ENCODE measurements around the gene SCAF1.

The SCAF1 gene

DNA sequence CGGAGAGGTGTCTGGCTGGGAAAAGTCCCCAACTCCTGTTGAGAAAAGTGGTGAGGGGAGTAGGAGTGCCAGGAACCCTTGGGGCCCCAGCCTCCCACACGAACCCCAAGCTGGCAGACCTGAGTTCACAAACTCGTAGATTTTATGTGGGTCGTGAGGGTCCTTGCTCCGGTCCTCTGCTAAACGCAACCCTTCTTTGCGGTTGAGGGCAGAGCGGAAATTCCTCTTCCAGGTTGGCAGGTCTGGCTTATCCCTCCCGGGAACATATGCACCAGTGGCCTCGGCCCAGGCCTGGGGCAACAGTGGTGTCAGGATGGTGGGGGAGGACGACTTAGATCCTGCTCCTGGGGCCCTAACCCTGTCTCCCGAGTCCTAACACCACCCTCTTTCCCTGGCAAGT, 21.2 kb downstream of the SCAF1 start:
- H3K4me3 Mint-ChIP-seq, result peak overlapping the region; percentile 99
- H3K27ac Mint-ChIP-seq, result peak overlapping the region; percentile 96
- H3K9me3 Mint-ChIP-seq (ENCODE audit: low read depth), result no peaks in the 10 kb centered on the region
- no peaks in the 10 kb centered on the region for H3K27me3 Mint-ChIP-seq
- no peaks in the 10 kb centered on the region for H3K36me3 Mint-ChIP-seq
- H3K4me1 Mint-ChIP-seq (ENCODE audit: low read depth), result peaks cover 39% of the 10 kb centered on the region

DNA sequence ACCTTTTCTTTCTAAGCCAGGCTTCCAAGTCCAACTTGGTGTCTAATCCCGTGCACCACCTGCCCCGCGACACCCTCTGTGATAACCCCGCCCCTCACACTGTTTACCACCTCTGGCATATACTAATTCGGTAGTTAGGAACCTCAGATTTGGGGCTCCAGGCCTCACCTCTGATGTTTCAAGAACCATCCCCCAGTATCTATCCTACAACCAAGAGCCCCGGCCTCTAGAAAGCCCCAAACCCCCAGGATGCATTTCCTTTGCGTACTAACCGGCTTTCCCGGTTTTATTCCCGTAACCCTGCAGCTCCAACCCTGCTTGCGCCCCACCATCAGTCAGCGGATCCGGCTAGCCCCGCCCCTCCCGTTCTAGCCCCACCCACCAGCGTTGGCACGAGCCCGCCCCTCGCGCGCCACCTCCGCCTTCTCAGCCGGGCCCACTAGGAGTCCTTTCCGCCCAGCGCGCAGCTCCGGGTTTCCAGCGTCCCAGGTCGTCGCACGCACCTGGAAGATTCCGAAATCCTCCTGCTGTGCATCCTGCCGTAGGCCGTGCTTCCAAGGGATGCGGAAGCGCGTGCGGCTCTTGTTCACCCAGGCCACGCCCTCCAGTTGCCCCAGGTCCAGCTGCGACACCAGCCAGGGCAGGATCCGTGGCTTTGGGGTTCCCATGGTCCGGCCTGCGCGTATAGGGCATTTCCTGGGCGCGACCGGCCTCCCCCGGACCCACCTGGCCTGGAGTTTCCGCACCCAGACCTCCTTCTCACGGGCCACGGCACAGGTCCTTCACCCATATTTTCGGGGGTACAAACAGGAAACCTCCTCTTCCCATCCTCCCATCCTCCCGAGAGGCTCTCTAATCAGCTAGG, 22.4 kb downstream of the SCAF1 start:
- H3K4me3 Mint-ChIP-seq, result peak overlapping the region; percentile 99
- H3K27ac Mint-ChIP-seq, result peak overlapping the region; percentile 96
- peaks cover 39% of the 10 kb centered on the region for H3K4me1 Mint-ChIP-seq (ENCODE audit: low read depth)
- H3K9me3 Mint-ChIP-seq (ENCODE audit: low read depth), result no peaks in the 10 kb centered on the region
- no peaks in the 10 kb centered on the region for H3K27me3 Mint-ChIP-seq
- H3K36me3 Mint-ChIP-seq, result no peaks in the 10 kb centered on the region

DNA sequence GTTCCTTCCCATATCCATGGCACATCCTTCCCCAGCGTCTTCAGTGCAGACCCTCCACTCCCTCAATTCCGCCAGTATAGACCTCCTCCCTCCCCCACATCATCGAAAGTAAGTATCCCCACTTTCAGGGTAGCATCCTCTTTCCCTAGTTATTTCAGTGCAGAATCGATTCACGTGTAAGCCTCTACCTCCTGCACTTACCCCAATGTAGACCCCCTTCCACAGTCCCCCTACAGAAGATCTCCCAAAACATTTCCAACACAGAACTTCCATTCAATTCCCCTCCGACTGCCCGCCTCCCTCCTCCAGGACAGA, 23.0 kb downstream of the SCAF1 start:
- H3K27ac Mint-ChIP-seq, result peak overlapping the region; percentile 96
- peaks cover 39% of the 10 kb centered on the region for H3K4me1 Mint-ChIP-seq (ENCODE audit: low read depth)
- H3K9me3 Mint-ChIP-seq (ENCODE audit: low read depth), result no peaks in the 10 kb centered on the region
- H3K4me3 Mint-ChIP-seq, result peak overlapping the region; percentile 99
- H3K36me3 Mint-ChIP-seq, result peaks cover 2% of the 10 kb centered on the region
- H3K27me3 Mint-ChIP-seq, result no peaks in the 10 kb centered on the region

DNA sequence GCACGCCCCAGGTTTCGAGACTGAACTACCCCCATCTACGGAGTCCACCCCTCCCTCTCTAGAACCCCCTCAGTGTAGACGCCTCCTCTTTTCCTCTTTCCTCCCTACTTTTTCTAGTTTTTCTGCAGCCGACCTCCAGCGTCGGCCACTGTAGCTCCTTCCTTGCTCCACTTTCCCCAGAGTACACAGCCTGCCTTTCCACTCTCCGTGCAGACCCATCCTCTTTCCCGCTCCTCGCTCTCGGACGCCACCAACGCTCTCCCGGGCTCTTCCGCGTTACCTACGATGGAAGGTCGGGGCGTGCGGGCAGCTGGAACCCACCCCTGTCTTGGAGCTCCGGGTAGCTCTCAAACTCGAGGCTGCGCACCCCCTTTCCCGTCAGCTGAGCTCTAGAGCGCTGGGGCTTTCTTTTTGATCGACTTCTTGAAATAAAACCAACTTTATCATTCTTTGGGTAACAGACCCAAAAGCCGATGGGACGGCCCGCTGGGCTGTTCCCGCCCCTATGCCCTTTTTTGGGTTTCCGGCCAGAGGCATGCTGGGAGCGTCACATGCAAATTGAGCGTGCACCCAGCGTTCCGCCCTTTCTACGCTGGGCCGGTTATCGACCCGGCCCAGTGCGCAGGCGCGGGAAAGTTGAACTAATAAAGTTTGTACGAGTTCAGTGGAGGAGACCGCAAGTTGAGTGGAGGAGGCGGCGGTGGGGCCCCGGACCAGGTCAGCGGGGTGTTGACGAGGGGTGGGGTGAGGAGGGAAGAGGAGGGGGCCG, 23.5 kb downstream of the SCAF1 start, which contains the start of the genes BCL2L12 and IRF3:
TSS of gene BCL2L12 (plus strand) at position 583 of the 769 bp plus-strand sequence. CDS start 760 bp downstream, outside the sequence.
TSS of gene IRF3 (minus strand) at position 507 of the 769 bp plus-strand sequence. CDS start 1,019 bp downstream, outside the sequence.
- no peaks in the 10 kb centered on the region for H3K27me3 Mint-ChIP-seq
- peak within 1 kb of the TSS; percentile 99 for H3K4me3 Mint-ChIP-seq
- H3K4me1 Mint-ChIP-seq (ENCODE audit: low read depth), result peaks cover 35% of the 10 kb centered on the region
- peak within 1 kb of the TSS; percentile 96 for H3K27ac Mint-ChIP-seq
- no peaks in the 10 kb centered on the region for H3K9me3 Mint-ChIP-seq (ENCODE audit: low read depth)
- H3K36me3 Mint-ChIP-seq, result peaks cover 2% of the 10 kb centered on the region

DNA sequence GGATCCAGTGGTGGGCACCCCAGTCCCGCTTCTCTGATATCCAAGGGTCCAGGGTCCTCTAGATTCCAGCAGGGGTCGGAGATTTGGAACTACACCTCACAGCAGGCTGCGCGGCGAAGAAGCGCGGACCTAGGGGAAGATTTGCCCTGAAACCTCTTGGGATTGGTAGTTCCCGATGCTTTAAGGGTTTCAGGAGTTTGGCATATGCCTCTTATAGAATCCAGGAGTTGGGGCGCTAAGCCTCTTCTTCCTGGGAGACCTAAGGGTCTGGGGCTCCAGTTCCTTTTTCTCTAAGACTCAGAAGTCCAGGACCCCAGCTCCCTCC, 24.1 kb downstream of the SCAF1 start:
- H3K27ac Mint-ChIP-seq, result peak overlapping the region; percentile 96
- H3K4me3 Mint-ChIP-seq, result peak overlapping the region; percentile 99
- H3K36me3 Mint-ChIP-seq, result peaks cover 2% of the 10 kb centered on the region
- no peaks in the 10 kb centered on the region for H3K27me3 Mint-ChIP-seq
- peaks cover 35% of the 10 kb centered on the region for H3K4me1 Mint-ChIP-seq (ENCODE audit: low read depth)
- H3K9me3 Mint-ChIP-seq (ENCODE audit: low read depth), result no peaks in the 10 kb centered on the region

DNA sequence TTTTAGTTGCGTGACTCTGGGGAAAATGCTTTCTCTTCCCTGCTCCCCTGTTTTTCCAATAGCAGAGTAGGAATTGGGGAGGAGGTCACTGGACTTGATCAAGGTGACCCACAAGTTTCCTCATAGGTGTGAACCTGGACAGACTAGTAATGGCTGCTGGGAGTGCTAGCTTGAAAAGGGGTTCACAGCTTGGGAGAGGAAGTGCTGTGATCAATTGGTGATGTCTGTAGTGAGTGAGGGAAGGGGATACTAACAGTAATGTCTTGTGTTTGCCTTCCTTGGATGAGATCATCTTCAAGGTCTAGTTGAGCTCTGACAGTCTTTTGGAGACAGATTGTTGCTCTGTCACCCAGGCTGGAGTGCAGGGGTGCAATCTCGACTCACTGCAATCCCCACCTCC, 25.5 kb downstream of the SCAF1 start:
- Mint-ChIP-seq H3K4me1 (ENCODE audit: low read depth) (peaks cover 40% of the 10 kb centered on the region), H3K27me3 (no peaks in the 10 kb centered on the region), H3K9me3 (ENCODE audit: low read depth) (no peaks in the 10 kb centered on the region), H3K27ac (no peak overlapping the region), H3K4me3 (peak overlapping the region; percentile 99), H3K36me3 (peaks cover 2% of the 10 kb centered on the region)

DNA sequence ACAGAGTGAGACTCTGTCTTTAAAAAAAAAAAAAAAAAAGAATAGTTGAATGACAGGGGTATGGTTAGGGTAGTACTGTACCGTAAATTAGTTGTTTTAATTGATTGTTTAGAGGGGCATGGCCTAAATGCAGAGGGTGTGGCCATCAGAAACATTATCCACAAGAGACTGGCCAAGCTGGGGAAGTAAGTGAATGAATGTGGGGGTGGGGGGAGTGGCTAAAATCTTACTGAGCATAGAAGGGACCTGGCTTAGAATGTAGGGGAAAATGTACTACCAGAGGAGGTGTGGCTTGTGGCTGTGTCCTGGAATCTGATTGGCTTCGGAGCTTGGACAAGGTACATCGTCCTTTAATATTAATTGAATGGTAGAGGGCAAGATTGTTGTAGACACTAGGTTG, 27.5 kb downstream of the SCAF1 start:
- H3K36me3 Mint-ChIP-seq, result peaks cover 2% of the 10 kb centered on the region
- H3K27me3 Mint-ChIP-seq, result no peaks in the 10 kb centered on the region
- H3K27ac Mint-ChIP-seq, result no peak overlapping the region
- peaks cover 25% of the 10 kb centered on the region for H3K4me1 Mint-ChIP-seq (ENCODE audit: low read depth)
- no peaks in the 10 kb centered on the region for H3K9me3 Mint-ChIP-seq (ENCODE audit: low read depth)
- no peak overlapping the region for H3K4me3 Mint-ChIP-seq

DNA sequence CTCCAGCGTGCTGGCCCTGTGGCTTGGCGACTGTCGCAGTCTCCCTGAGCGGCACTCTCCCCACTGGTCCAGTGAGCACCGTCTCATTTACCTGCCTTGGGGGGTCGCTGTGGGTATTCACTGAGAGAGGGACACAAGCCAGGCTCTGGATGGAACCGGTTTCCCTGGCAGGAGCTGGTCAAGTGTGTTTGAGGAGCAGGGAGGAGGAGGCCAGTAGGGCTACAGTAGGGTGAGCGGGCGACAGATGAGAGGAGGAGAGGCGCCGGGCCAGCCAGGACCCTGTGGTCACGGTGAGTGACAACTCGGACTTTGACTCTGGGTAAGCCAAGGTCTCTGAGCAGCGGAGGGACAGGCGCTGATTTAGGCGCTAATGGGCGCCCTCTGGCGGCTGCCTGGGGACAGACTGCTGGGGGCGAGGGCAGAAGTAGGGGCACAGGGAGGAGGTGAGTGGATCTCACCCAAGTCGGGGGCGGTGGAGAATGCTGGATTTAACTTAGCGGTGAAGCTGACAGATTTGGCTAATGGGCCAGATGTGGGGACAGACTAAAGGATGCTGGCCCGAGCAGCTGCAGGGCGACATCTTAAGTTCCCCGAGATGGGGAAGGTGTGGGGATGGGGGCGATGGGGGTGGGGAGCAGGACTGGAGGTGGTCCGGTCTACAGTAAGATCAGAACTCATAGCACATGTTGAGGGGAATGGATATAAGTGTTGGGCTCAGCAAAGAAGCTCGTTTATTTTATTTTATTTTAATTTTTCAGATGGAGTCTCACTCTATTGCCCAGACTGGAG, 30.3 kb downstream of the SCAF1 start:
- Mint-ChIP-seq H3K27me3 (no peaks in the 10 kb centered on the region), H3K4me3 (no peak overlapping the region), H3K36me3 (peaks cover 2% of the 10 kb centered on the region), H3K9me3 (ENCODE audit: low read depth) (no peaks in the 10 kb centered on the region), H3K27ac (no peak overlapping the region), H3K4me1 (ENCODE audit: low read depth) (peaks cover 18% of the 10 kb centered on the region)

DNA sequence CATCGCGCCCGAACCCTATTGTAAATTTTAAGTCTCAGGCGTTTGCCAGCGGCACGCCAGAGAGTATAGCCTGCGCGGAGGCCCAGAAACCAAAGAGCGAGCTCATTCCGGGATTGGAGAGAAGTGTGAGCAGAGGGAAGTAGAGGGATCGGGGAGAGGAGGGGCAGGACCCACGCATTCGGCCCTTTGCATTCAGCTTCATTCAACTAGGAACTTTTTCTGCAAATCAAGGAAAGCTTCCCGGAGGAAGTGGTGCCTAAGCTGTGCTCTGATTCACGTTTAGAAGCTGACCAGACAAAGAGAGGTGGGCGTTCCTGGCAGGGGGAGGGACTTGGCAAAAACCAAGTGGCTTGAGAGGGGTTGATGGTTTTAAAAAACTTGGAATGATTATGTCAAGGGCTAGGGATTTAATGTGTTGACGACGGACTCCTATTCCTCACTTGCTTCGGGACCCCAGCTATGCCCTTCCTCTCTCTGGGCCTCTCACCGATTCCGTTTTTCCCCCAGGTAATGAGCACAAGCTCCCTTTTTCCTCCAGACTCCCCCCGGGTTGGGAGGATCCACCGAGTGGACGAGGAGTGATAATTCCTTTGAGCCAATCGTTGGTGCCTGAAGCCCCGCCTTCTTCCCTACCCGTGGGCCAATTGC, 34.3 kb downstream of the SCAF1 start:
- no peaks in the 10 kb centered on the region for H3K27me3 Mint-ChIP-seq
- no peaks in the 10 kb centered on the region for H3K36me3 Mint-ChIP-seq
- peak overlapping the region; percentile 99 for H3K27ac Mint-ChIP-seq
- peak overlapping the region; percentile 94 for H3K4me3 Mint-ChIP-seq
- no peaks in the 10 kb centered on the region for H3K9me3 Mint-ChIP-seq (ENCODE audit: low read depth)
- H3K4me1 Mint-ChIP-seq (ENCODE audit: low read depth), result peaks cover 34% of the 10 kb centered on the region

DNA sequence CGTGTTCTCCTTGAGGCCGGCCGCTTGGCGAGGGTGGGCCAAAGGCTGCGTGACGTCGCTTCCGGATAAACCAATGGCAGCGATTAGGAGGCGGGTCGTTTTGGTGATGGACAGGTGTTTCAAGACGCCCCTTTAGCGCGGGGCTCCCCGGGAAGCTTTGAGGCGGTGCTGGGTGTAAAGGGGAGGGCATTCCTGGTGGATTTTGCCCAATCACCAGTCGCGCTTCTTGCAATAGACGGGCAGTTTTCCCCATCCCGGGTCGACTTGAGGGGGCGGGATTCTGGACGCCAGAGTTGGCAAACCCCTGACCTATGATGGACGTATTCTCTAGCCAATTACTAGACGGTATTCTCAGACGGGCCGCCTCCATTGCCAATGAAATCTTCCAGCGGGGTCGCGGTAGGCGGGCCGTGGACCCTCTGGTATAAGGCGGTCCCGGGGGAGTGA, 34.8 kb downstream of the SCAF1 start:
- Mint-ChIP-seq H3K4me1 (ENCODE audit: low read depth) (peaks cover 34% of the 10 kb centered on the region), H3K27ac (peak overlapping the region; percentile 99), H3K36me3 (no peaks in the 10 kb centered on the region), H3K4me3 (peak overlapping the region; percentile 94), H3K9me3 (ENCODE audit: low read depth) (no peaks in the 10 kb centered on the region), H3K27me3 (no peaks in the 10 kb centered on the region)

DNA sequence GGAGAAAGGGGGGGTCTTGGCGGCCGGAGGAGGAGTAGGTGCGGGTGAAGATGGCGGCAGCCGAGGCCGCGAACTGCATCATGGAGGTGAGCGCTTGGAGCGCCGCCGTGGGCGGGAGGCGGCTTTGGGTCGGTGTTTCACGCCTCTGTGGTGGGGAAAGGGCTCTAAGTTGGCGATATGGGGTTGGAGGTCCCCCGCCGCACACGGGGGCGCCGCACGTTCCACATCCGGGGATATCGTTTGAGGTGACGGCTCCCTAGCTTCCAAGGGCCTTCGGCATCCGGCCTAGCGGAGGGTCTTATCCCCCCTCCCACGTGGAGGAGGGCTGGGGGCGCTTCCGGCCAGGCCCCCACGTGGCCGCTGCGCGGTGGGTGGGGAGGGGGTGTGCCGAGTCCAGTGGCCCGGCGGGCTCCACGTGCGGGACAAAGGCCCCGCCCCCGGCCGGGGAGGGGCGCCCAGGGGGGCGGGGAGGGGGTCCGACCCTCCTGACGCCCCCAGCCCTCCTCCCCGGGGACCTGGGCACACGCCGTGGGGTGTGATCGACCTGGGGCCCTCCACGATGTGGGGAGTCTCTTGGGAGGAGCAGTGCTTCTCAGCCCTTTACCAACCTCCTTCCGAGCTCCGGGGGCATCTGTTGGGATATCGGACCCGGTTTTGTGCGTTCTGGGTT, 35.4 kb downstream of the SCAF1 start, which contains the start of gene PRMT1:
TSS of gene PRMT1 (plus strand) at position 41 of the 670 bp plus-strand sequence. CDS start at position 51, 10 bp downstream.
- Mint-ChIP-seq H3K27ac (peak within 1 kb of the TSS; percentile 99), H3K9me3 (ENCODE audit: low read depth) (no peaks in the 10 kb centered on the region), H3K36me3 (no peaks in the 10 kb centered on the region), H3K4me3 (peak within 1 kb of the TSS; percentile 97), H3K4me1 (ENCODE audit: low read depth) (peaks cover 29% of the 10 kb centered on the region), H3K27me3 (no peaks in the 10 kb centered on the region)

DNA sequence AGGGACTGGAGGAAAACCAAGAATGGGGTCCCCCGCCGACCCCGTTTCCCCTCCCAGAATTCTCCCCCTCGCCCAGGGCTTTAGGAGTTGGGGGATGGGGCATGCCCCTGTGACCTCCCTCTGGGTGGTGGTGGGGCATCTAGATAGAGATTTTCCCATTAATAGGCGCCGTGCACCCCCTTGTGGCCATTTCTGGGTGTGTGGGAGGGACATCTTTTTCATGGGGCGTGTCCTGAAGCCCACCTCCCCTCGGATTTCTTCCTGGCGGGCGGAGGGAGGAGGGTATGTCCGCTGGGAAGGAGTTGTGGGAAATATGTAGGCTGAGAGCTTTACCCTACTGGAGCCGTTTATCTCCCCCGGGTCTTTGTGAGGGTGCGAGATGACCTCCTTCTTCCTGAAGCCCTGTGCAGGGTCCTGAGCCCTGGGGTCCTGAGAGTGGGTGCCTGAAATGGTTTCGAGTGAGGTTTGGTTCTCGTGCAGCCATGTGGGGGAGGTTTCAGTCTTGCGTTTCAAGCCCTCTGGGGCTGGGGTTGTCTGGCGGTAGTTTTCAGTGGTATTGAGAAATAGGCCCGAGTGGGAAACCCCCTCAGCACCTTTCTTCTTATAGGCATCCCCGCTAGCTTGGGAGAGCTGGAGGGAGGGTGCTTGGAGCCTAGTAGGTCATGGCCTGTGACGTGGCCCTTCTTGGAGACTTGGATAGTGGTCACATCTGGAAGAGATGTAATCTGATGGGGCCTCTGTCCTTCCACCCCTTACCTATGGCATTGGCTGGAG, 36.1 kb downstream of the SCAF1 start:
- peaks cover 30% of the 10 kb centered on the region for H3K4me1 Mint-ChIP-seq (ENCODE audit: low read depth)

DNA sequence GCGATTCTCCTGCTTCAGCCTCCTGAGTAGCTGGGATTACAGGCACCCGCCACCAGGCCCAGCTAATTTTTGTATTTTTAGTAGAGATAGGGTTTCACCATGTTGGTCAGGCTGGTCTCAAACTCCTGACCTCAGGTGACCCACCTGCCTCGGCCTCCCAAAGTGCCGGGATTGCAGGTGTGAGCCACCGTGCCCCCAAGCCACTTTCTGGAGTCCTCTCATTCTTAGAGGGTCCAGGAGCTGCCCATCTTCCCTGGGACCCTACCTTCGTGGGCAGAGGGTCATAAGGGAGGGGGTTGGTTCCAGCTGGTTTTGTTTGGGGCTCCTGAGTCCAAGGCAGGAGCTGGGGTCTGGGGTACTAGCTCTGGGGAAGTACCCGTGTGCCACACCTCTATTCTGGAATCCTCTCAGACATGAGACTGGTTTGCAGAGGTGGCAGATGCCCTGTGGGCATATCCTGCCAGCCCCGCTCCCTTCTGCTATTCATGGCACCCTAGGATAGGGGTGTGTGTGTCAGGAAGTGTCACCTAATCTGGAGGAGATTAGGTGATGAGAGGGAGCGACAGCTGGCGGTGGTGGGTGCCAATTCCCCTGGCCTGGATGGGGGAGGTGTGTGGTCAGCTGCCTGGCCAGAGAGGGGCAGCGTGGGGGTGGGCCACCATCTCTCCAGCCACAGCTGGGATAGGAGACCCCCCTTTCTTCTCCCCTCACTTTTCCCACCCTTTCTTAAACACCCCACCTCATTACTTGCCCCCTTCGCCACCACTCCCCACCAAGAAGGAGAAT, 37.2 kb downstream of the SCAF1 start:
- Mint-ChIP-seq H3K27me3 (no peaks in the 10 kb centered on the region), H3K4me3 (peak overlapping the region; percentile 97), H3K4me1 (ENCODE audit: low read depth) (peaks cover 29% of the 10 kb centered on the region), H3K36me3 (no peaks in the 10 kb centered on the region), H3K27ac (peak overlapping the region; percentile 16), H3K9me3 (ENCODE audit: low read depth) (no peaks in the 10 kb centered on the region)

More for the DNA sequence above, 36.1 kb downstream of the SCAF1 start:
- no peaks in the 10 kb centered on the region for H3K9me3 Mint-ChIP-seq (ENCODE audit: low read depth)
- peak overlapping the region; percentile 97 for H3K4me3 Mint-ChIP-seq
- peak overlapping the region; percentile 95 for H3K27ac Mint-ChIP-seq
- H3K36me3 Mint-ChIP-seq, result no peaks in the 10 kb centered on the region
- no peaks in the 10 kb centered on the region for H3K27me3 Mint-ChIP-seq
